Keratinocyte (primary cell): ENCODE data around the gene LRRC2.

Experiments
- CTCF ChIP-seq, 3 experiments: IDR thresholded peaks in 1 of 3; conservative IDR thresholded peaks in 1 of 3; optimal IDR thresholded peaks in 1 of 3; 2 replicates in 2 of 3; 3 replicates in 1 of 3; pipeline versions ENCODE3 to v1.5.1; 2011; ENCODE audit warnings: low read length in 3 of 3, mild to moderate bottlenecking in 3 of 3, moderate library complexity in 2 of 3, control low read depth in 1 of 3, inconsistent platforms in 1 of 3; ENCODE audit not compliant: insufficient read depth in 2 of 3; ENCODE audit errors: extremely low read depth in 1 of 3
- EZH2 ChIP-seq: IDR thresholded peaks from one replicate; pipeline ENCODE4 v1.6.1; 2012; ENCODE audit warnings: inconsistent platforms, mild to moderate bottlenecking, low read length, moderate library complexity

- TF ChIP-seq CTCF (optimal IDR thresholded peaks at IDR 0.05 in 1 of 3, IDR thresholded peaks at IDR 0.05 in 1 of 3, conservative IDR thresholded peaks at IDR 0.05 in 1 of 3; ENCODE audit: extremely low read depth in 1 of 3, insufficient read depth in 2 of 3, low read length in 3 of 3) (no peak), EZH2 (no peak)
Observed at GRCh38 chr3:46489875-46490274, 76.2 kb downstream of the LRRC2 start.
